Astrocyte (in vitro differentiated cells and primary cell): Measurements from ENCODE around the gene NIPBL. TPM values are rescaled to one million over a fixed set of nuclear protein-coding genes. Genes with fewer than 3 reads are reported as not detected.

Source experiments
- DNase-seq: peaks from one replicate; pipeline ENCODE4 v3.0.0-alpha.2; 2010; ENCODE audit warnings: low read depth
- FAIRE-seq: peaks from 2 replicates; lab custom pipeline; 2011; peaks lifted over from hg19 to GRCh38; lab: Jason Lieb, UNC
- H2AFZ ChIP-seq: 2 replicates; pipeline ENCODE4 v1.6.0; 2012; ENCODE audit warnings: low read depth, low read length, inconsistent platforms
- H3K27ac ChIP-seq: 2 replicates; pipeline ENCODE4 v1.5.1; 2011; ENCODE audit warnings: low read depth, low read length, inconsistent platforms
- H3K27me3 ChIP-seq: 2 replicates; pipeline ENCODE4 v1.6.0; 2011; ENCODE audit warnings: low read length, inconsistent platforms; ENCODE audit not compliant: insufficient read depth
- H3K36me3 ChIP-seq: 2 replicates; pipeline ENCODE4 v1.5.1; 2011; ENCODE audit warnings: low read length, inconsistent platforms; ENCODE audit not compliant: insufficient read depth
- H3K4me1 ChIP-seq: 2 replicates; pipeline ENCODE4 v1.5.1; 2011; ENCODE audit warnings: low read length, inconsistent platforms; ENCODE audit not compliant: insufficient read depth
- H3K4me2 ChIP-seq: 2 replicates; pipeline ENCODE4 v1.6.0; 2012; ENCODE audit warnings: low read length, inconsistent platforms
- H3K4me3 ChIP-seq: 2 replicates; pipeline ENCODE4 v1.5.1; 2011; ENCODE audit warnings: low read depth, mild to moderate bottlenecking, low read length, inconsistent platforms; ENCODE audit not compliant: insufficient read depth
- H3K79me2 ChIP-seq: 2 replicates; pipeline ENCODE4 v1.6.0; 2012; ENCODE audit warnings: mild to moderate bottlenecking, low read length, inconsistent platforms; ENCODE audit not compliant: insufficient read depth
- H3K9ac ChIP-seq: 2 replicates; pipeline ENCODE4 v1.6.0; 2012; ENCODE audit warnings: mild to moderate bottlenecking, low read length, inconsistent platforms
- H3K9me3 ChIP-seq: 2 replicates; pipeline ENCODE4 v1.5.1; 2012; ENCODE audit warnings: low read depth, mild to moderate bottlenecking, low read length, inconsistent platforms; ENCODE audit not compliant: insufficient read depth
- H4K20me1 ChIP-seq: 2 replicates; pipeline ENCODE4 v1.6.0; 2012; ENCODE audit warnings: low read length, inconsistent platforms; ENCODE audit not compliant: insufficient read depth
- H3K27ac Mint-ChIP-seq: one replicate; pipeline ENCODE4 v1.8.0; 2021; ENCODE audit warnings: mild to moderate bottlenecking, mixed read lengths; ENCODE audit not compliant: unreplicated experiment
- H3K27me3 Mint-ChIP-seq: one replicate; pipeline ENCODE4 v1.8.0; 2021; ENCODE audit warnings: low read depth, mixed read lengths; ENCODE audit not compliant: unreplicated experiment
- H3K36me3 Mint-ChIP-seq: one replicate; pipeline ENCODE4 v1.8.0; 2021; ENCODE audit warnings: low read depth, mixed read lengths; ENCODE audit not compliant: unreplicated experiment
- H3K4me1 Mint-ChIP-seq: one replicate; pipeline ENCODE4 v1.8.0; 2021; ENCODE audit warnings: low read depth, mixed read lengths; ENCODE audit not compliant: unreplicated experiment
- H3K4me3 Mint-ChIP-seq: one replicate; pipeline ENCODE4 v1.8.0; 2021; ENCODE audit warnings: mild to moderate bottlenecking, moderate library complexity, mixed read lengths; ENCODE audit not compliant: unreplicated experiment
- H3K9me3 Mint-ChIP-seq: one replicate; pipeline ENCODE4 v1.8.0; 2021; ENCODE audit warnings: mild to moderate bottlenecking, mixed read lengths; ENCODE audit not compliant: unreplicated experiment
- EZH2 ChIP-seq: IDR thresholded peaks from 2 replicates; pipeline ENCODE4 v1.6.1; 2012; ENCODE audit warnings: mild to moderate bottlenecking, low read length, inconsistent platforms; ENCODE audit not compliant: insufficient read depth
- total RNA-seq: library from RNA; stranded (reverse); gene quantifications from 2 replicates; pipeline ENCODE4 v1.2.1, GENCODE V29; 2021
- TF ChIP-seq, protein P1 (sequence below): IDR thresholded peaks from 2 replicates; pipeline ENCODE4 v1.5.1; 2011; ENCODE audit warnings: low read depth, mild to moderate bottlenecking, inconsistent platforms, low read length, moderate library complexity; ENCODE audit not compliant: insufficient read depth

The NIPBL gene
- total RNA-seq, 1 donor from 2014 or later: 45.3 TPM

GRCh38 chr5:36882250-36882649 is 5.7 kb downstream of the NIPBL start:
- FAIRE-seq (no peak), DNase-seq (no peak)
- no peak overlapping the region for H3K27ac Mint-ChIP-seq
- Histone ChIP-seq H3K9ac (no peak overlapping the region), H3K36me3 (no peaks in the 10 kb centered on the region), H3K9me3 (no peaks in the 10 kb centered on the region), H3K4me2 (no peak overlapping the region), H3K27me3 (no peaks in the 10 kb centered on the region), H3K4me1 (peaks cover 4% of the 10 kb centered on the region), H3K79me2 (peaks cover 100% of the 10 kb centered on the region), H4K20me1 (peaks cover 91% of the 10 kb centered on the region), H2AFZ (no peak overlapping the region), H3K4me3 (no peak overlapping the region), H3K27ac (no peak overlapping the region)
- TF ChIP-seq, protein P1, sequence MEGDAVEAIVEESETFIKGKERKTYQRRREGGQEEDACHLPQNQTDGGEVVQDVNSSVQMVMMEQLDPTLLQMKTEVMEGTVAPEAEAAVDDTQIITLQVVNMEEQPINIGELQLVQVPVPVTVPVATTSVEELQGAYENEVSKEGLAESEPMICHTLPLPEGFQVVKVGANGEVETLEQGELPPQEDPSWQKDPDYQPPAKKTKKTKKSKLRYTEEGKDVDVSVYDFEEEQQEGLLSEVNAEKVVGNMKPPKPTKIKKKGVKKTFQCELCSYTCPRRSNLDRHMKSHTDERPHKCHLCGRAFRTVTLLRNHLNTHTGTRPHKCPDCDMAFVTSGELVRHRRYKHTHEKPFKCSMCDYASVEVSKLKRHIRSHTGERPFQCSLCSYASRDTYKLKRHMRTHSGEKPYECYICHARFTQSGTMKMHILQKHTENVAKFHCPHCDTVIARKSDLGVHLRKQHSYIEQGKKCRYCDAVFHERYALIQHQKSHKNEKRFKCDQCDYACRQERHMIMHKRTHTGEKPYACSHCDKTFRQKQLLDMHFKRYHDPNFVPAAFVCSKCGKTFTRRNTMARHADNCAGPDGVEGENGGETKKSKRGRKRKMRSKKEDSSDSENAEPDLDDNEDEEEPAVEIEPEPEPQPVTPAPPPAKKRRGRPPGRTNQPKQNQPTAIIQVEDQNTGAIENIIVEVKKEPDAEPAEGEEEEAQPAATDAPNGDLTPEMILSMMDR: no peak
- TF ChIP-seq EZH2: no peak
- no peak overlapping the region for H3K4me3 Mint-ChIP-seq
- H3K36me3 Mint-ChIP-seq: peaks cover 9% of the 10 kb centered on the region
- no peaks in the 10 kb centered on the region for H3K9me3 Mint-ChIP-seq
- no peaks in the 10 kb centered on the region for H3K27me3 Mint-ChIP-seq
- H3K4me1 Mint-ChIP-seq: peaks cover 15% of the 10 kb centered on the region

GRCh38 chr5:36883894-36884462 is 7.4 kb downstream of the NIPBL start:
- H3K9me3 ChIP-seq: no peaks in the 10 kb centered on the region
- no peak overlapping the region for H3K4me3 Mint-ChIP-seq
- H4K20me1 ChIP-seq: peaks cover 91% of the 10 kb centered on the region
- H3K9ac ChIP-seq: no peak overlapping the region
- no peaks in the 10 kb centered on the region for H3K27me3 Mint-ChIP-seq
- H3K9me3 Mint-ChIP-seq: no peaks in the 10 kb centered on the region
- peaks cover 100% of the 10 kb centered on the region for H3K79me2 ChIP-seq
- FAIRE-seq (no peak), DNase-seq (no peak)
- no peak for TF ChIP-seq EZH2
- TF ChIP-seq, protein P1: no peak
- H3K4me2 ChIP-seq: no peak overlapping the region
- H3K27ac Mint-ChIP-seq: no peak overlapping the region
- no peaks in the 10 kb centered on the region for H3K36me3 ChIP-seq
- H3K27ac ChIP-seq: no peak overlapping the region
- peaks cover 9% of the 10 kb centered on the region for H3K36me3 Mint-ChIP-seq
- peaks cover 22% of the 10 kb centered on the region for H3K4me1 Mint-ChIP-seq
- H2AFZ ChIP-seq: no peak overlapping the region
- H3K4me1 ChIP-seq: no peaks in the 10 kb centered on the region
- H3K4me3 ChIP-seq: no peak overlapping the region
- no peaks in the 10 kb centered on the region for H3K27me3 ChIP-seq

DNA sequence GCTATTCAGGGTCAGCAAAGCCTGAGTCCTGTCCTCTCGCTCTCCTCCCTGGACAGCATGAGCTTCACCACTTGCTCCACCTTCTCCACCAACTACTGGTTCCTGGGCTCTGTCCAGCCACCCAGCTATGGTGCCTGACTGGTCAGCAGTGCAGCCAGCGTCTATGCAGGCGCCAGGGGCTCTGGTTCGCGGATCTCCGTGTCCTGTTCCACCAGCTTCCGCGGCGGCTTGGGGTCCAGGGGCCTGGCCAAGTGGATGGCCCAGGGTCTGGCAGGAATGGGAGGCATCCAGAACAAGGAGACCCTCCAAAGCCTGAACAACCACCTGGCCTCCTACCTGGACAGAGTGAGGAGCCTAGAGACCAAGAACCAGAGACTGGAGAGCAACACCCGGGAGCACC is 8.6 kb downstream of the NIPBL start:
- Mint-ChIP-seq H3K4me3 (no peak overlapping the region), H3K36me3 (peaks cover 9% of the 10 kb centered on the region), H3K9me3 (no peaks in the 10 kb centered on the region), H3K27ac (no peak overlapping the region), H3K27me3 (no peaks in the 10 kb centered on the region), H3K4me1 (peaks cover 22% of the 10 kb centered on the region)
- no peak for TF ChIP-seq EZH2
- TF ChIP-seq, protein P1: no peak
- Histone ChIP-seq H4K20me1 (peaks cover 87% of the 10 kb centered on the region), H3K4me1 (no peaks in the 10 kb centered on the region), H3K27ac (no peak overlapping the region), H3K79me2 (peaks cover 100% of the 10 kb centered on the region), H3K9ac (no peak overlapping the region), H3K4me3 (no peak overlapping the region), H3K36me3 (no peaks in the 10 kb centered on the region), H3K9me3 (no peaks in the 10 kb centered on the region), H2AFZ (no peak overlapping the region), H3K4me2 (no peak overlapping the region), H3K27me3 (no peaks in the 10 kb centered on the region)
- FAIRE-seq (no peak), DNase-seq (no peak)
